Measurements from ENCODE around the gene STAM2.
A peak's percentile ranks its signal among the peaks of the same experiment; 100 is the strongest.
"Not testable (repeated sequence)": the region's sequence is repeated elsewhere in the genome, so short reads cannot be mapped to it uniquely, and the experiment has no call there.

Gene STAM2

DNA sequence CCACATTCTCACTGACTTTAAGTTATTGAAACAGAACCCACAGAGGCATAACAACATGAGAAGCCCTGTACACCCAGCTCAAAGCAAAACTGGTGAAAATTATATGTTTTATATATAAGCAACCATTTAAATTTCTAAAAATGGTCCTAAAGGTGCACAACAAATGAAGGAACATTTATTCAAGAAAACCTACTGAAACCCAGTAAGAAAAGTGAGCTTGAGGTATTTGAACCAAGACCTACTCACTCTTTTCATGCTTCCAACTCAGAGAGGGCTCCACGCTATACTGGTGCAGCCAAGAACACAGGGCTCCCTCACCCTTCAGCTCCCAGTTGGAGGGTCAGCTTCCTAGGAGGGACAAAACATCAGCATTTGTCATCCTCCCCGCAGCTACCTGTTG lies 74.6 kb downstream of the STAM2 start:
- no peak for DNase-seq

DNA sequence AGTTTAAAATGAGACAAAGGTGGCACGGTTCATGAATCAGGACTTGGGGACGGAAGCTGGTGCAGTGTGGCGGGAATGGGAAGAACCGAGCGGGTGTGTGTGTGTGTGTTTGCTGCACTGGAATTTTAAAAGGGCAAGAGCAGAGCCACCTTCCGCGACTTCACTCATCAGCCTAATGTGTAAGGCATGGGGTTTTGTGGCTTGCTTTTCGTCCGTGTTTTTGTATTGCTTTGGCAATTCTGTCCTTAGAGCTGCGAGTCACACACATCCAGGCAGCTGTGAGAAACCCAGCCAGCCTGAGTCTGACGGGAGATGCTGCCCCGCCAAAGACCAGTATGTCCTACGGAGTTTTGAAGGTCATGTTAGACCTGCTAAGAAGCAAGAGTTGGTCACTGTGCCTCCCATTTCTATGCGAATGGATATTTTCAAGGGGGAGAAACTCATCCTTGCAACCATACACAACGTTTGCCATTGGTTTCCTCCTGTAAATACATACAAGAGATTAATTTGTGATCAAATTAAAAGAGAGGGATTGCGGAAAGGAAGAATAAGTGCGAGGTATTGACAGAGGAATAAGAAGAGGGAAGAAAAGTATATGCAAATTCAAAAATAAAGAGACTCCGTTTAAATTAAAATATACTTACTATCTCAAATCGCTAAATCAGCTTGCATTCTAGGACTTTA lies 76.1 kb downstream of the STAM2 start:
- peak in 1 of 2 donors; percentile 3 for DNase-seq

DNA sequence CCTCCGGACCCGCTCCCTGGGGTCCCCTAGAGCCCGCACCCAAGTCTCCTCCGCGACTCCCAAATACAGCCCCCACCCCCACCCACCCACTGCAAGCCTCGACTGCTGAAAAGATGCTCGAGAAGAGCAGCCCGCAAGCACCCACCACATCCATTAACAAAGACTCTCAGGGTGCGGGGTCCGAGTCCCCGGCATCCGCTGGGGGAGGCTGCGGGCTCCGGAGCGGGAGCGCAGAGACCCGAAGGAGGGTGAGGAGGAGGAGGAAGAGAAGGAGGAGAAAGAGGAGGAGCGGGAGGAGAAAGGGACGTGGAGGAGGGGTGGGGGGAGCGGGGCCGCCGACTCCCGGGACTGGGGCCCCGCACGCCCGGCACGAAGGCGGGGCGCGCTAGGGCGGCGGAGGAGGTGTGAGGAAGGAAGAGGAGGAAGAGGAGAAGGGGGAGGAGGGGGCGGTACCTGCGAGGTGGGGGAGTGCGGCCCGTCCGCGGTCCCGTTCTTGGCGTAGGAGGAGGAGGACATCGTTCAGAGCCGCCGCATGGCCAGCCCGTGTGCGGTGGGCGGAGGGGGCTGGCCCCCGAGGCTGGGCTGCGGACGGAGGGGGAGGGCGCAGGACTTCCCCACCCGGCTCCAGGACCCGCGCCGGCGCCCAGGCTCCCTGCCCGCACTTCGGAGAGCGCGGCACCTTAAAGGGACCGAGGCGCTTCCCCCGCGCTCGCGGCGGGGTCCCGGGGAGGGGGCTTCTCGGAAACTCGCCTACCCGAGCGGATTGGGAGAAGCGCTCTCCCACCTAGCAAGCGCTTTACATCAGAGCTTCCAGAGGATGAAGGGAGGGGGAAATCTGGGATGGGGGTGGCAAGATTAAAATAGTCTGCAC lies 76.8 kb downstream of the STAM2 start, which contains the start of gene CACNB4:
CACNB4 (minus strand) TSS at position 549 of the 871 bp plus-strand sequence.
- DNase-seq = peak in 1 of 2 donors; percentile 26

DNA sequence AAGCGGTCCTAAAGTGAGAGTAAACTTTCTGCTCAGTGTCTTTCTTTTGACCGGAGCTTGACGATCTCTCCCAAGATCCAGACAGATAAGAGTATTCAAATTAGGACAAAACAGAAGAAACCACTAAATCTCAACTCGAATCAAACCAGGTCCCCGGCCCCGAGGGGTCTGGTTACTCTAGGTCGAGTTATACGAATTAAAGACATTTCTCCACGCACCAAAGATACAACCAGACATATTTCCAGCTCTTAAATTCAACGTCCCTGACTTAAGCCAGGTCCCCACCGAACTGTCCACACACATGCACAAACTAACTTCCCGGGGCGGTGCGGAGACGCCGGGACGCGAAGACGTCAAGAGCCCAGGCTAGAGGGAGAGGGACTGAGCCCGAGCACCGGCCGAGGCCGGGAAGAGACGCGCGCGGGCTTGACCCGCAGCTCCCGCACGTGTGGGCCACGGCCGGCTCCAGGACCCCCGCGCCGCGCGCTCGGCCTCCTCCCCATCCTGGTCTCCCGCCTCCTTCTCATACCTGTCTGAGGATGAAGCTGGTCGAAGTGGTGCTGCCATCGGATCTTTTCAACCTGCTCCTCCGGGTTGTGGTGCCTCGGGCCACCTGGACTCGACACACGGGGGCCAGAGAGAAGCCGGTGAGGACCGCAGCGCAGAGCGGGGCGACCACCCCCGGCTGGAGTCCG lies 77.6 kb downstream of the STAM2 start:
- peak in 1 of 2 donors; percentile 13 for DNase-seq

DNA sequence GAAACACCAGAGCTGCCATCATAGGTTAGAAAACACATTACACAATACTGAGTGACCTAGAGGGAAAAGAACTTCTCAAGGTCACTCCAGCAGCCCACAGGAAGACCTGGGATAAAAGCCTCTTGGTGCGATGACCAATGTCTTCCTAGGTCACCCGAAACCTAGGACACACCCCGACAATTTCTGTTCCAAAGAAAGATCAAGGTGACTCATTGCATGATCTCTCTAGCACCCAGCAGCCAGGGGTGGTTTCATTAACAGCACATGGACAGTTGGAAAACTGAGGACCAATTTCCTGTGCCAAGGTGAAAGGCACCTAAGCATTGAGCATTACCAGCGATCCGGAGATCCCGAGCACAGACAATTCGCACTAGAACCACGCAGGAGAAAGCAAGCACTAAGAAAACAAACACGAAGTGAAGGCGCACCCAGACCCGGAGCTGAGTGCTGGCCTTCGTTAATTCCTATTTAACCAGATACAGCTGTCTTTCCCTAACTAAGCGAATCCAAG lies 78.2 kb downstream of the STAM2 start:
- DNase-seq = no peak

DNA sequence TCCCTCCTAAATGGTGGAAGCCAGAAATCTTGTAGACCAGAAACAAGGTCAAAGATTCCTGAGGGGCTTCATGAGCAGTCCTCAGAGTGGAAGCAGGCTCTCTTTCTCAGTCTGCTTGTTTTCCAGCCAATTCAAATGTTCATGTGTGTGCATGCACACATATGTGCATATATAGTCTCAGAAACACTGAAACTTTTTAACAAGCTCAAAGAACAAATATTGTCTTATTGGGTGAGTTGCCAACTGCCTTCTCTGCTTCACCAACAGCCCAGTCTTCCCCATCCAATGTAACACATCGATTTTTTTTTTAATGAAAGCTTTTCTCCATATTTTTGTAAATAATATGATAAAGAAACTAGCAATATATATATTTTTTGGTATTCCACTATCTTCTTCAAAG lies 80.4 kb downstream of the STAM2 start:
- DNase-seq = no peak

DNA sequence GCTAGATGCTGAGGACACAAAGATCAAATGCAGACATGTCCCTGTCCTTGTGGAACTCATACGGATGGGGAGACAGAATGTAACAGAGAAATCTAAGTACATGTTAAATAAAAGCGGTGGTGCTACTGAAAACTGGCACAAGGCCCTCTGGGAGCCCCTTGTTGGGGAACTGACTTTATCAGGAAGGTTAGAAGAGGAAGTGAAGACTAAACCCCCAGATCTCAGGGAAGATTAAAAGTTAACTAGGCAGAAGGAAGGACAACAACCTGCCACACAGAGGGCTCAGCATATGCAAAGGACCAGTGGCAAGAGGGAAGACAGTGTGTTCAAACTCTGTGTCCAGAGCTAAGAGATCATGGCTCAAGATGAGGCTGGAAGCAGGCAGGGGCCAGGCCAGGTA lies 81.5 kb downstream of the STAM2 start:
- no peak for DNase-seq

DNA sequence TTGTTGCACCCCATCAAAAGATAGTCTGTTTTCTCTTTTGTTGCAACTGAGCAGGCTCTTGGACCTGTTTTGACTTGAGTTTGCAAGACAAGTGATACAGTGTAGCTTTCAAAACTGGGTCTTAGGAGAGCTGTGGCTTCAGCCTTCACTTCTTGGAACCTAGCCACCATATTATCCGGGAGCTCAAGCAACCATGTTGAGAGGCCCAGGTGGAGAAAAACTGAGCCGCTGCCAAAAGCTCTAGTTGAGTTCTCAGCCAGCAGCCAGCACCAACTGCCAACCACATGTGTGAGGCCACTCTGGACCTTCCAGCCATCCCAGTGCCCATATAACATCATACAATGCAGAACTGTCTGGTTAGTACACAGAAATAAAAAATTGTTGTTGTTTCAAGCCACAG lies 82.1 kb downstream of the STAM2 start:
- DNase-seq = no peak

DNA sequence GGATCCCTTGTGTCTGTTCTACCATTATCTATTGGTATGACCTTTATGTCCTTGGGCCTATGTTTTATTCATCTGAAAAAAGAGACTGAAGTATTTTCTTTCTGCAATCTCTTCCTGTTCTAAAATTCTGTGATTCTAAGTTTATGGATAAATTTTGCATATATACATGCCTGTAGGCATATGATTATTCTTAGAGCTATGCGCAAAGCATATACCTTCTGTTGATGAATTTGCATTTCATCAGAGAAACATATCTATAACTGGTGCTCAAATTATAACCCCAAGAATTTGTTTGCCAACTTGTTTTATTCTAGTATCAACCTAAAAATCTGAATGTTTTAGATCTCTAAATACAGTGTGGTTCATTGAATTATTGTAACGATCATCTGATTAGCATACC lies 83.5 kb downstream of the STAM2 start:
- no peak for DNase-seq

DNA sequence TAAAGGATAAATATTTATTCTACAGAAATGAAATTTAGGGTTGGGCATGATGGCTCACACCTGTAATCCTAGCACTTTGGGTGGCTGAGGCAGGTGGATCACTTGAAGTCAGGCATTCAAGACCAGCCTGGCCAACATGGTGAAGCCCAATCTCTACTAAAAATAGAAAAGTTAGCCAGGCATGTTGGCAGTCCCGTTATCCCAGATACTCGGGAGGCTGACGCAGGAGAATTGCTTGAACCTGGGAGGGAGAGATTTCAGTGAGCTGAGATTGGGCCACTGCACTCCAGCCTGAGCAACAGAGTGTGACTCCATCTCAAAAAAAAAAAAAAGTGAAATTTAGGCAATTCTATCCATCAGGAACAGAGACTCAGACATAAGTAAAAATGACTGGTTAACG lies 84.8 kb downstream of the STAM2 start:
- DNase-seq = not testable (repeated sequence)

DNA sequence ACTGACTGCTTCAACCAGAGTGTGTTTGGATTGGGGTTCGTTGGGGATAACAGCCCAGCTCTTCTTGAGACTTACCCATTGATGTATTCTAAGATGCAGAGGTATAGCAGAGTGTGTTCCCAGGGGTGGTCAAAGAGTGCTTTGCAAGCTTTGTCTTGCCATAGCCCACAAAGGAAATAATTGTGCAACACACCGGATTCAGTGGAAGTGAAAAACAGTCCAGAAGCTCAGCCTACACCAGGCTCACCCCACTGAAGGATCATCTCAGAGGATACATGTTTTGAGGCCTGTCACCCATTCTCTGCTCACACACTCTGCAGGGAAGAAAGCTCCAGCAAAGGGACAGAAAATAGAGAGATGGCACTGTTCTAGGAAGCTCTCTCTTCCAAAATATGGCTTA lies 86.3 kb downstream of the STAM2 start:
- no peak for DNase-seq

DNA sequence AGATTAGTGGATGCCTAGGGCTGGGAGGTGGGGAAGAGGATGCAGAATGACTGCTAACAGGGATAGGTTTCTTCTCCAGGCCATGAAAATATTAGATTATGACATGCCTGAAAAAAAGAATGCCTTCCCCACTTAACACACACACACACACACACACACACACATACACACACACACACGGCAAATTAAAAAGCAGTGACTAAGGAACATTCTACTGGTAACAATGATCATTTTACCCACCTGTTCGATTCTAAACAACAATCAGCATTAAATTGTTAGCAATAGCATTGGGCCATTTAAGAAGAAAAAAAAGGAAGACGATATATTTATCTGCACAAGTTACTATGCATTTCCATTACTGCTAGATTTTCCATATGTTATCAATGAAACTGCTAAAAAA lies 87.6 kb downstream of the STAM2 start:
- DNase-seq = no peak

DNA sequence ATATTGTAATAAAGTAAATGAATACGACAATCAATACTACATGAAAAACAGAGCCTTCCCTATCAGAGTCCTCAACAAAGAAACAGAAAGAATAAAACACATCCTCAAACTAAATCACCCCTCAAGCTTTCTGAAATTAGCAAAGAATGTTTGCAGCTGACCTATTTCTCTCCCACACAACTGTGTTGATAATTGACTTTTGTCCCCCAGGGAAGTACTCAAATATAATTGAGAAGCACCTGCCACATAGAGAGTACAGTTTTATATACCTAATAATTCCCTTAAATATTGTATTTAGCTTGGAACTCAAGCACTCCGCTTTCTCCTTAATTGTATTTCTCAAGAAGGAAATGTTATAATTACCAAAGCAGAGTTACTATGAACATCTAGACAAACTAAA lies 89.3 kb downstream of the STAM2 start:
- no peak for DNase-seq

DNA sequence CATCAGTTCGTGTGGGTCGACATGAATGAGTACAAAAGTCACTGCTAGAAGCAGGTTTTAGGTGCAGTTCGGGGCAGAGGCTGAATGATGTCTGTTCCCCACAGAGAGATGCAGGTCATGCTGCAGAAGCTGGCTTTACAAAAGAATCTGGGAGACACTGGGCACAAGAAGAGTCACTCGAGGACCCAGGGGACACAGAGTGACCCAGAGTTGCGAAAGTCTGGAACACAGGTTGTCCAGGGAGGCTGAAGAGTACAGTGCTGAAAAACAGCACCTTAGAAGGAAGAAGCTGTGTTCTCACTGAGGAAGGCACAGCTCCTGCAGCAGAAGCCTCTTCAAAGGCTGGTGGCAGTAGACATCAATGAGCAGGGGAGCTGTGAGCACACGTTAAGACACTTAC lies 91.5 kb downstream of the STAM2 start:
- DNase-seq = no peak

DNA sequence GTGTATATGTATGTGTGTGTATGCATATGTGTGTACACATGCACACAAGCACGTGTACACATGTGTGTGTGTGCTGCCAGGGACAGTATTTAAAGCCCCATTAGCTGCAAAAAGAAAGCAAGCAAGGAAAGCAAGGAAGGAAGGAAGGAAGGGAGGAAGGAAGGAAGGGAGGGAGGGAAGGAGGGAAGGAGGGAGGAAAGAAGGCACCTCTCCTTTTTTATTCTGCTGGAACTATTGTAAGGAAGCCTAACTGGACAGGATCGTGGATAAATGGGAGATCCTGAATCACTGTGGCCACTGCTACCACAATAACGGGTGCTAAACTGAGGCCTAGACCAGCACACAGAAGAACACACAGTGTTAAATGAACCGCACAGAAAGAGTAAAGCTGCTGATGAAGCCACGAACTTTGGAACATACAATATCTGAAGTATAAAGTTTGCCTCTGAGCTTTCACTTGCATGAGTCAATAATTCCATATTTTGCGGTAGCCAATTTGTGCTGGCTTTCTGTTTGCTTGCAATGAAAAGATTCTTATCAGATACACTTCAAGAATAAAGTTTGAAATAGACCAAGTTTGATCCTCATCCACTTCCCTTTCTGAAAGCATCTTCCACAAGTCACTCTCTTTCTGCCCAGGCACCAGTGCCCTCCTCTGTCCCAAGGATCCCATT lies 92.2 kb downstream of the STAM2 start:
- DNase-seq = no peak

DNA sequence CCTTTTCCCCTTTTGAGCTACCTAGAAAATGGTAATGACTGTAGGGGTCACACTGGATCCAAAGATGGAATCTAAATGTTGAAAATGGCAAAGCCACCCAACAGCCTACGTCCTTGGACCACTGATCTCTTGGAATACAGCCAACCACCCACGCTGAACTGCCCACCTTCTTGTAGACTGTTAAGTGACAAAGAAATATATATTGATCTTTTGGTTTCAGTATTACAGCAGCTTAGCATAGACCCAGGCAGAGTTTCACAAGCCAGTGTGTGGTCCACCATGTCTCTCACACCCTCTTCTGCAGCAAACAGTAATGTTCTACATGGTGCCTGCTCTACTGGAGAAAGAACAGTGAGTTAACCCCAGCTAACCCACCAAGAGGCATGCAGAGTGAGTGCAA lies 96.9 kb downstream of the STAM2 start:
- no peak for DNase-seq

DNA sequence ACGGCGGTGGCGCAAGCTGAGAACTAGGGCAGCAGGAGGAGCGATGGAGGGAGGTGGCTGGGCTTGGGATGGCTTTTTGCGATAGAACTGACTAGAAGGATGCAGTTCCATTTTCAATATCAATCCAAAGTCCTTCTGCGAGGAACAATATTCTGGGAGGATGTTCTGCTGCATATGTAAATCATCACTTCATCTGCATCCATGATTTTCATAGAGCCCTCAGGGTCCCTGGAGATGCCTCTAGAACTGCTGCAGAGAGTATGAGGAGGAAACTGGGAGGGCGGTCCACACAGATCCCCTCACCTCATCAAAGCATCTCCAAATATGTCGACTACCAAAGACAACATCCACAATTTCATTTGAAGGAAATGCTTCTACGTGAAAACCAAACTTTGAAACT lies 97.5 kb downstream of the STAM2 start:
- DNase-seq = no peak

DNA sequence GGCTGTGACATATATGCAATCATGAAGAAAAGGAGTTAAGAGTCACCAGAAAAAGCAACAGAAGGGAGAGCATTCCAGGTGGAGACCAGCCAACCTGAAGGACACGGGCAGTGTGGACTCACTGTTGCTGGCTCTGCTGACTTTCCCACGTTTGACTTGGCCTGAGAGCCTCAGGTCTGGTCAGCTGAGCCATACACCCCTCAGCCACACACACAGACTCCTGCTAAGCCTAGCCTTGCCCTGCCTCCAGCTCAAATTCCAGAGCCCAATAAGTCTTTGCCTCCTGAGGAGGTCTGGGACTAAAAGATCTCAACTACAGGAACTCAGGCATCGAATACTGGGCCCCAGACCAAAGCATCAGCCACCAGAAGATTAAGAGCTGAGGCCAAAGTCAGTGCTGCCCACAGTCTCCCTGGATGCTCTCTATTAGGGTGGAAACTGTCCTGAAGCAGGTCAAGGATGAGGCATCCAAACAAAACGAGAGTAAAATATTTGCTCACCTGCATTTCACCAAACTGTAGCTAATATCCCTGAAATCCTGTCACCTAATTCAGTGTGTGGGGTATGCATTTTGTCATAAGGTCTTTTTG lies 100.0 kb downstream of the STAM2 start:
- no peak for DNase-seq

DNA sequence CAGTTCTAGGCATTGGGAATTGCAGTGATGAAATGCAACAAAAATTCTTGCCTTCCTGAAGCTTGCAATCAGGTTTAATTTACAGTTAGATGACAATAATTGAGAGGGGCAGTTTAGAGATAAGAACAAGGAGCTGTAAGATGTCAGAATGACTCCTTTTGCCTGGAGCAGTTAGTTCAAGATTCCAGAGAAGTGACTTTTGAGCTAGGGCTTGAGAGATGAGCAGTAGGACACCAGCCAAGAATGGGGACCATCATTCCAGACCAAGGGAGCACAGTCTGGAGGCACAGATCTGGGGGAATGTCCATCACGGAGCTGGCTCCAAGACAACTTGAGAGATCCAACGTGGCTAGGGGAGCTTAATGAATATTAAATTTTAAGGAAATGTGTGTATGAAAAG lies 103.6 kb downstream of the STAM2 start:
- DNase-seq = no peak

DNA sequence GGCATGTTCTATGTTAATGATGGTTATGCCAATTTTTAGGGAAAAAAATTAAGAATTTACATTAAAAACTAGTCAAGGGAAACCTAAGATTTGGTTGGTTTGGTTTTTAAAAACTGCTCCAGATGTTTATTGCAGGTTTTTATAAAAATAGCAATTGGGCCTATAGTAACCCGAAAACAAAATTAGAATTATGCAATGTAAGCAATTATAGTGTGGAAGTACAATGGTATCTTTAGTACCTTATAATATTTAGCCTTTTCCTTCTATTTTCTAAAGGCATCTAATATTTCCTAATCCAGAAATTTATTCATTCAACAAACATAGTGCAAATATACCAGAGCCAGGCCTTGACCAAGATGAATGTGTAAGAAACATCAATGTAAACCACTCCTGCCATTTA lies 104.0 kb downstream of the STAM2 start:
- DNase-seq = no peak

DNA sequence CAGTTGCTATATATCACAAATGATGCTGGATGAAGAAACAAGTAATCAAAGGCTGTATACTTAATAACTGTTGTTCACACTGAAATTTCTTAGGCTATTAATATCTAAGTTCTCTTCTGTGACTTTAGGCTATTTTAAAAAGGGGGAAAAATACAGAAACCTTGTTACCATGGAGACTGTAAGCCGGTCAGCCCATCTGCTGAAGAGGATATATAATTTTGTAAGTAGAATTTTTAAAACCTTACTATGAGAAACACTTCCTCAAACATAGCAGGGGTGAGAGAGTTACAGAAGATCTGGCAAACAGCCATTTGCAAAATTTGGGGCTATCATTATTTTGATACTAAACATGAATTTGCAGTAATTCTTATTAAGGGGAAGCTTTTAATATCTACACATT lies 104.5 kb downstream of the STAM2 start:
- DNase-seq = no peak

DNA sequence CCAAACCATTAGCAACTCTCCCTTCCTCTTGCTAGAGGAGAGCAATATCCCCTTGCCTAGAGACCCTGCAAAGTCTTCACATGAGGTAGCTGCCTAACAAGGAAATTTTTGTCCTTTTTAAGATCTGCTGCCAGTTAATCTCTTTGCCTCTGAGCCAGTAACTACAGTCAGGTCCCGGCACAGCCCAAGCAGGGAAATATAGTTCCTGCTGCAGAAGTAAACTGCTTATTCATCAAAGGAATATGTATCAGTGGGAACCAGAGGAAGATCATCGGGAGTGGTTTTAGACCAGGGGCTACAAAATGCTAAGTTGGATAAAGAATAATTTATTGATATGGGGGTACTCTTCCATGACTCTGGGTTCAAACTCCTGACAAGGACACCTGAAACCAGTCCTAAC lies 107.3 kb downstream of the STAM2 start:
- no peak for DNase-seq

DNA sequence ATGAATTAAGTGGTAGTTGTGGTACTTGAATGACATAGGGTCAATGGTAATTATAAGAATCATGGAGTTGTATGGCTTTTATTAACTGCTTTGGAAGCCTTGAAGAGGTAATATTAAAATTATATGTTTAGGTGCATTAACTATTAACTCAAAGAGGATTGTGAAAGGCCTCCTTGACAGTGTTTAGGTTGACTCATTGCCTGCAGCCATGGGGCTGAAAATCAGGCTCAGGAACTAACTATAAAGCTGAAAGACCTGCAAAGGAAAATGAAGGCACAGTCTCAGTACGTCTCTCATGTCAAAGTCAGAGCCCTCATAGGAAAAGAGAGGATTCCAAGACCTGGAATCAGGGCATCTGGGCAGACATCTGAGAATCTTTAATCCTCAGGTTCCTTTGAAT lies 107.7 kb downstream of the STAM2 start:
- no peak for DNase-seq

All from stimulated activated CD4-positive, alpha-beta T cell treated with anti-CD3 and anti-CD28 coated beads, Interleukin-2, amount 100 ng/mL, for 24 hours (primary cell).